ENCODE results near the gene RNGTT. TPM values are rescaled to one million over a fixed set of nuclear protein-coding genes. Genes with fewer than 3 reads are reported as not detected.
"Not testable (repeated sequence)": the region's sequence is repeated elsewhere in the genome, so short reads cannot be mapped to it uniquely, and the experiment has no call there.

The RNGTT gene
- total and polyA plus RNA-seq, 12 donors: 2.6 to 29.6 (median 14.2) TPM

GRCh38 chr6:88983532-88983931 lies 20.1 kb upstream of the RNGTT start:
- intact Hi-C loops (cut with DNase I): loop anchor here (5.0 kb wide), 2 partner anchors 254 to 259 kb away; no protein-coding TSS in a partner anchor
- 60 to 78% (median 71%) methylated on average over 4 of the region's 4 CpGs for WGBS, 4 donors
- H3K27ac ChIP-seq: no peak overlapping the region
- H3K36me3 ChIP-seq (replicated peaks in 1 of 2): no peaks in the 10 kb centered on the region
- no peaks in the 10 kb centered on the region for H3K27me3 ChIP-seq
- peak in 6 of 7 donors; percentile 34 to 67 (median 42) for DNase-seq
- no peak overlapping the region for H3K4me3 ChIP-seq
- TF ChIP-seq POLR2A (IDR thresholded peaks at IDR 0.05) (no peak), CTCF (IDR thresholded peaks at IDR 0.05) (peak; percentile 39 to 69 (median 54))
- no peaks in the 10 kb centered on the region for H3K9me3 ChIP-seq (replicated peaks in 1 of 3)
- peaks cover 4 to 5% of the 10 kb centered on the region in 2 donors for H3K4me1 ChIP-seq (replicated peaks in 1 of 2)

- intact Hi-C loops (cut with DNase I): loop anchor here (5.0 kb wide), 2 partner anchors 254 to 259 kb away; no protein-coding TSS in a partner anchor
- not testable (repeated sequence) for H3K27ac ChIP-seq; H3K27me3 ChIP-seq; H3K4me1 ChIP-seq (replicated peaks in 1 of 2); DNase-seq; H3K9me3 ChIP-seq (replicated peaks in 1 of 3); H3K36me3 ChIP-seq (replicated peaks in 1 of 2)
- 76 to 94% (median 89%) methylated on average over 2 of the region's 2 CpGs for WGBS, 4 donors
- peak overlapping the region in 1 of 4 donors; percentile 26 for H3K4me3 ChIP-seq
These were observed 19.7 kb upstream of the RNGTT start for GRCh38 chr6:88983129-88983528.

- 0 to 3% (median 1%) methylated on average over 2 of the region's 2 CpGs for WGBS, 4 donors
- intact Hi-C loops (cut with DNase I): loop anchor here (5.0 kb wide), 2 partner anchors 255 to 260 kb away; no protein-coding TSS in a partner anchor
- H3K9me3 ChIP-seq (replicated peaks in 1 of 3): no peaks in the 10 kb centered on the region
- peak overlapping the region in 1 of 4 donors; percentile 26 for H3K4me3 ChIP-seq
- peak; percentile 51 to 78 (median 70) for DNase-seq
- H3K27ac ChIP-seq: no peak overlapping the region
- H3K36me3 ChIP-seq (replicated peaks in 1 of 2): no peaks in the 10 kb centered on the region
- TF ChIP-seq CTCF (IDR thresholded peaks at IDR 0.05) (peak; percentile 44 to 88 (median 82)), POLR2A (IDR thresholded peaks at IDR 0.05) (peak in 1 of 2 donors; percentile 18)
- H3K27me3 ChIP-seq: no peaks in the 10 kb centered on the region
- H3K4me1 ChIP-seq (replicated peaks in 1 of 2): peaks cover 4 to 5% of the 10 kb centered on the region in 2 donors
These were observed 19.3 kb upstream of the RNGTT start for GRCh38 chr6:88982720-88983119.

- Histone ChIP-seq H3K9me3 (replicated peaks in 1 of 3) (no peaks in the 10 kb centered on the region), H3K27me3 (no peaks in the 10 kb centered on the region), H3K4me1 (replicated peaks in 1 of 2) (no peaks in the 10 kb centered on the region), H3K4me3 (no peak overlapping the region), H3K36me3 (replicated peaks in 1 of 2) (no peaks in the 10 kb centered on the region), H3K27ac (no peak overlapping the region)
- no peak for TF ChIP-seq POLR2A (IDR thresholded peaks at IDR 0.05)
- TF ChIP-seq CTCF (IDR thresholded peaks at IDR 0.05): no peak
- DNase-seq: no peak
- intact Hi-C loops (cut with DNase I): no loop called here
- 65 to 83% (median 79%) methylated on average over 3 of the region's 3 CpGs for WGBS, 4 donors
These were observed 12.0 kb upstream of the RNGTT start for GRCh38 chr6:88975369-88975768.
